CD4-positive, alpha-beta T cell treated with Interleukin-17A for 4 hours (primary cell): Measurements from ENCODE around the gene HIP1.
"Not testable (repeated sequence)": the region's sequence is repeated elsewhere in the genome, so short reads cannot be mapped to it uniquely, and the experiment has no call there.

ENCODE experiments used
- DNase-seq: peaks from one replicate; pipeline ENCODE4 v3.0.0-alpha.2; 2020; ENCODE audit warnings: mixed read lengths

HIP1 gene

DNA sequence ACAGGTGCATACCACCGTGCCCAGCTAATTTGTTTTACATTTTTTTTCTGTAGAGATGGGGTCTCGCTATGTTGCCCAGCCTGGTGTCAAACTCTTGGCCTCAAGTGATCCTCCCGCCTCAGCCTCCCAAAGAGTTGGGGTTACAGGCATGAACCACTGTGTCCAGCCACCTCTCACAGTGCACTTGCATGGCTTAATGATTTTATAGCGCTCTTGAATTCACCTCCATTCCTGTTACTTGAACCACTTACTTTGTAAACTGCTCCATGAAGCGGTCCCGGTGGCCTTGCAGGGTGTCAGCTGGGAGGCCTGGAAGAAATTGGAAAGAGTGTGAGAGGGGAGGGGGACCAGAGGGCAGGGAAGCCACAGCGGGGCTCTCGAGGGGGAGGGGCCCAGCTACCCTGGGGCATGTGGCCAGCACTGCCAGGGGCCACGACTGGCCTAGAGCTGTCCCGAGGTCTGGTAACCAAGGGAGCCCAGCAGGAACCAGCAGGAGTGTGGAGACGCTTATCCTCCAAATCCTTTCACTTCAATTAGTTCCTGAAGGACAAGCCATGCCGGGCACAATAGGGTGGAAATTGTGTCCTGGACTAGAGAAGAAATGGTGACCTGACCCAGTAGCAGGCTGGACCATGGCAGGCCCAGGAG, 170.7 kb downstream of the HIP1 start:
- DNase-seq: no peak

GRCh38 chr7:75565132-75565837, 173.5 kb downstream of the HIP1 start:
- no peak for DNase-seq

GRCh38 chr7:75563171-75563570, 175.6 kb downstream of the HIP1 start:
- DNase-seq: no peak

- no peak for DNase-seq
Observed at GRCh38 chr7:75559976-75560365, 178.8 kb downstream of the HIP1 start.

- DNase-seq: no peak
Observed at GRCh38 chr7:75559355-75559975, 179.3 kb downstream of the HIP1 start.

GRCh38 chr7:75556835-75557234, 181.9 kb downstream of the HIP1 start:
- not testable (repeated sequence) for DNase-seq

- no peak for DNase-seq
Observed at GRCh38 chr7:75555736-75556135, 183.0 kb downstream of the HIP1 start.

DNA sequence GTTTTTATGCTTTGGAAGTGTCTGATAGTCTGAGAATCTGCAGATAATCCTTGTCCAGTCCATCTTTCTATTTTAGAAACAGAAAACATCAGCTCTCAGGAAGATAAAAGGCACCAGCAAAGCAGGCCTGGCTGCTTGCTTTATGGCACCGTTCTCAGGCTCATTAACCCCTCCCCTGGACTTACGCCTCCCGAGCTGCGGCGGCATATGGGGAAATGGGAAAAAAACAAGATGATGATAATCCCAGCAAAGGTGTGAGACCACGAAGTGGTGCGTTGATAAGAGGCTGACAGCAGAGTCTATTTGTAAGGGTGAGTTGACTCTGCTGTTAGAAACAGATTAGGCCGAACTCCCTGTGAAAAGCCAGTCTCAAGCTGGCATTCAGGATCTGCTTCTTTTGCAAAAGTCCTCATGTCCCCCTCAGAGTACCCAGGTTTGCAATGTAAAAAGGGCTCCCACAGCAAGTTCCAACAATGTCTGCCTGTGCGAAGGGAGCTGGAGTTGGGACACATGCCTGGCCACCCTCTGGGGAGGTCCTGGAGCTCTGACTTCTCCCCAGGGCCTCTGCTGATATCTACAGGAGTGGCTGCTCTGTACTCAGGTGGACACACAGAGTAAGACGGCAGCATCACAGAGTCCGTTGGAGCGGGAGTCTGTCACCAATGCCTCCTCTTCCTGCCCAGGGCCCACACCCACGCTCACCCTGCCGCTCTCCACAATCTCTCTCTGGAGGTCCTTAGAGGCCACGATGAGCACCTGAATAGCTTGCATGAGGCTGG, 192.3 kb downstream of the HIP1 start:
- no peak for DNase-seq

- DNase-seq: no peak
Observed at GRCh38 chr7:75537731-75538130, 201.0 kb downstream of the HIP1 start.

- DNase-seq: no peak
Observed at GRCh38 chr7:75536940-75537538, 201.7 kb downstream of the HIP1 start.

DNA sequence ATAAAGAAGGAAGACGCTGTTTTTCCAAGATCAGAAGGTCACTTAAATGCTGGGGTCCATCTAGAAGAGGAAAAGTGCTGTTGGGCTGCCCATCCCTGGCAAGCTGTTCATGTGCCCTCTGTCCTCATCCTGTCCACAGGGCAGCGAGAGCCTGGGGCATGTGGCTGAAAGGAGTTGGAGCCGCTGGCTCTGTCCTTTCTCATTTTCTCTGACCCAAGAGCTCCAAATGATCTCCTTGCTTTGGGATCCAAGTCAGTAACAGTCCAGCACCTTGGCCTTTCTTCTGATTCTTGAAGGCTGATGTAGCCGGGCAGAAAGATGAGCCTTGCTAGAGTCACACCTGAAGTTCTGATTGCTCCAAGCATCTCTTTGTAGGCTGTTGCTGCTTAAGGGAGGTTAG, 202.2 kb downstream of the HIP1 start:
- no peak for DNase-seq

- no peak for DNase-seq
Observed at GRCh38 chr7:75534727-75535307, 203.9 kb downstream of the HIP1 start.

GRCh38 chr7:75533926-75534325, 204.8 kb downstream of the HIP1 start:
- DNase-seq: no peak

DNA sequence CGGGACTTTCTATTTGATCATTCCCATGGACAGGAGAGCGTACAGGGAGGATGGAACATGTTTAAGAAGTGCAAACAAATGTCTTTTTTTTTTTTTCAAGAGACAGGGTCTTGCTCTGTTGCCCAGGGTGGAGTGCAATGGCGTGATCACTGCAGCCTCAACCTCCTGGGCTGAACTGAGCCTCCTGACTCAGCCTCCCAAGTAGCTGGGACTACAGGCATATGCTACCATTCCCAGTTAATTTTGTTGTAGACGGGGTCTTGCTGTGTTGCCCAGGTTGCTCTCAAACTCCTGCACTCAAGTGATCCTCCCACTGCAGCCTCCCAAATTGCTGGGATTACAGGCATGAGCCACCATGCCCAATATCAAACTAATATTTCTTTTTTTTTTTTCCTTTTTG, 206.1 kb downstream of the HIP1 start:
- no peak for DNase-seq

- no peak for DNase-seq
Observed at GRCh38 chr7:75531359-75531821, 207.4 kb downstream of the HIP1 start.

- DNase-seq: not testable (repeated sequence)
Observed at GRCh38 chr7:75527224-75527722, 211.5 kb downstream of the HIP1 start.

GRCh38 chr7:75521727-75522126, 217.0 kb downstream of the HIP1 start:
- not testable (repeated sequence) for DNase-seq

DNA sequence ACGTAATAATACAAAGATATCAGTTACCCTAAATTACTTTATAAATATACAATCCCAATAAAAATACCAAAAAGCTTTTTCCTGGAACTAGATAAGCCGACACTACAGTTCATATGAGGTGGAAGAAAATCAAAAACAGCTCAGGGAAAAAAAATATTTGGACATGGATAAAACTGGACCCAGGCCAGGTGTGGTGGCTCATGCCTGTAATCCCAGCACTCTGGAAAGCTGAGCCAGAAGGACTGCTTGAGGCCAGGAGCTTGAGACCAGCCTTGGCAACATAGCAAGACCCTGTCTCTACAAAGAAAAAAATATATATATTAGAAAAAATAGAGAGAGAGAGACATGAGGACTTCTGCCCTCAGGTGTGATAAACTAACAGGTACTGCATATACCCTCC, 219.9 kb downstream of the HIP1 start:
- DNase-seq: not testable (repeated sequence)

DNA sequence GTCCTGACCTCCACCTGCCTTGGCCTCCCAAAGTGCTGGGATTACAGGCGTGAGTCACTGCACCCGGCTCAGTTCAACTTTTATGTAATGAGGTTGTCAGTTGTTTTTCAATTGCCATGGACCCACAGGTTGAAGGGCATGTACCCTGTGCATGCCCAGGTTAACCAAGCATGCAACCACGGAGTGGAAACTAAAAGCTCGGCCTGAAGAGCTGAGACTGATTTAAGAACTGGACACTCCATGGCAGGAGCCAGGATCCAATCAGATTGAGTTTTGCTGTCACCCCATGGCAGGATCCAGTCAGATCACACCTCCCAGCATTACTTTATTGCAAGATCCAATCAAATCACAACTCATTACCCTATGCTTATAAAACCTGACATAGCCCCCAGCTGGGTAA, 229.7 kb downstream of the HIP1 start:
- not testable (repeated sequence) for DNase-seq

DNA sequence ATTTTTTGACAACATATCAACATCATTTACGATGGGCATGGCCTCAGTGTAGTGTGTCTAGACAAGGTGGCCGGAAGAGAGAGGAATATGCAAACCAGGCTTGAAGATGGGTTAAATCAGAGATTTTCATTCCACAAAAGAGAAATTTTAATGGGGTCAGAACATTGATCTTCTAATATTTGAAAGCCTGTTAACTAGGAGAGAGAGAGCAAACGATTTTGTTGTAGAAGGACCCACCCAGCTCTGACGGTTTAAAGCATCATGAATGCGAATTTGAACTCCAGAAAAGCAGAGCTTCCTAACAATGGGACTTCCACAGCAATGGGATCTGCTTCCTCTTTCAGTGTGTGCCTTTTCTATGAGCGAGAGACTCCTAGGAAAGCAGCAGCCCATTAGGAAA, 246.7 kb downstream of the HIP1 start, which contains the start of gene SPDYE5:
TSS of gene SPDYE5 (plus strand) at position 301 of the 400 bp plus-strand sequence. CDS start 1,728 bp downstream, outside the sequence.
- DNase-seq: not testable (repeated sequence)

DNA sequence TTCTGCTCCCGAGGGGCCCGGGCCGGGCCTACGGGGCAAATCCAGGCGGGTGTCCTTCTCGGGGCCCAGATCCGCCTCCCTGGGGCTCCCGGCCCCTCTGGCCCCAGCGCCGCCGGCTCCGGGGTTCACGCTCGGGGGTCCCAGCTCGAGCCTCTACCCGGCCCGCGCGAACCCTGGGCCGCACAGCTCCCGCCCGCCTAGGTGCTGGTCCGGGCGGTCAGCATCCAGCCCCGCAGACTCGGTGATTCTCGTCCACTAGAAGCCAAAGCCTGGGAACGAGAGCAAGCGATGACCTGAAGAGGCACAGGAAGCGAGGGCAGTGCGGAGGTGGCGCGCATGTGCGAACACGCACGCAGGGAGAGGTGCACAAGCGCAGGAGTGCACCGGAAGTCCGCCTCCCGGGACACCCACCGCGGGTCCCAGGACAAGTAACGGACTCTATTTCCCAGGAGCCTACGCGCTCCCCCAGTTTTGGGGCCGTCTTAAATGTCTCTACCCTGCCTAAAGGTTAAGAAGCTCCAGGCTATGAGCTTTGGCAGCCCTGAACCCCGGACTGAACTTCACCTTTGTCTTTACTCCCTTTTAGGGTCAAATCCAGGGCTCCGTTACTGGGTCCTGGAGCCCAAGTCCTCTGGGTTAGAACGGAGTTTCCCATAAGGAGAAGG, 252.6 kb downstream of the HIP1 start, which contains the start of gene POM121C:
TSS of gene POM121C (minus strand) at position 321 of the 665 bp plus-strand sequence. CDS start 44,803 bp downstream, outside the sequence.
- DNase-seq: peak; percentile 91
